HEK293T (cell line): ENCODE results near the gene ZIC2.

Source experiments
- BHLHE40 ChIP-seq: fragments of 450-650 bp; IDR thresholded peaks from 2 replicates; pipeline ENCODE4 v1.6.1; 2016; ENCODE audit warnings: mild to moderate bottlenecking, moderate library complexity, borderline replicate concordance
- CTBP1 ChIP-seq: fragments of 450-650 bp; IDR thresholded peaks from 2 replicates; pipeline ENCODE4 v1.6.1; 2016; ENCODE audit warnings: borderline replicate concordance
- FOXA1 ChIP-seq: fragments of 450-650 bp; IDR thresholded peaks from 2 replicates; pipeline ENCODE4 v1.6.1; 2016; ENCODE audit warnings: mild to moderate bottlenecking
- FOXK2 ChIP-seq: fragments of 450-650 bp; IDR thresholded peaks from 2 replicates; pipeline ENCODE4 v1.6.1; 2016; ENCODE audit warnings: mild to moderate bottlenecking
- FOXM1 ChIP-seq: fragments of 450-650 bp; IDR thresholded peaks from 2 replicates; pipeline ENCODE4 v1.6.1; 2017; ENCODE audit warnings: mild to moderate bottlenecking, borderline replicate concordance
- HDGF ChIP-seq: fragments of 450-650 bp; IDR thresholded peaks from 2 replicates; pipeline ENCODE4 v1.6.1; 2017; ENCODE audit warnings: antibody characterized with exemption, borderline replicate concordance
- NFRKB ChIP-seq: fragments of 450-650 bp; IDR thresholded peaks from 2 replicates; pipeline ENCODE4 v1.6.1; 2016; ENCODE audit warnings: mild to moderate bottlenecking, moderate library complexity
- PKNOX1 ChIP-seq: fragments of 450-650 bp; IDR thresholded peaks from 2 replicates; pipeline ENCODE4 v1.6.1; 2016
- SP1 ChIP-seq: fragments of 450-650 bp; IDR thresholded peaks from 2 replicates; pipeline ENCODE4 v1.6.1; 2017
- SUZ12 ChIP-seq: fragments of 450-650 bp; IDR thresholded peaks from 2 replicates; pipeline ENCODE4 v1.6.1; 2016; ENCODE audit warnings: mild to moderate bottlenecking
- TARDBP ChIP-seq: fragments of 450-650 bp; IDR thresholded peaks from 2 replicates; pipeline ENCODE4 v1.6.1; 2016

- TF ChIP-seq SP1 (no peak), HDGF (no peak), TARDBP (no peak), CTBP1 (no peak; the same call in 1 of the 2 replicates), FOXM1 (no peak), PKNOX1 (no peak), FOXA1 (no peak), FOXK2 (no peak), BHLHE40 (no peak), SUZ12 (no peak), NFRKB (no peak)
These were observed 3.1 kb downstream of the ZIC2 start for GRCh38 chr13:99984461-99985240.
